ENCODE measurements around the gene TOP2B. TPM values are rescaled to one million over a fixed set of nuclear protein-coding genes. Genes with fewer than 3 reads are reported as not detected.
A peak's percentile ranks its signal among the peaks of the same experiment; 100 is the strongest.

TOP2B gene
- total and polyA plus RNA-seq, 2 donors (not counting 1 experiment from before 2014, with no cell fraction given), result 56.2 to 71.2 TPM

DNA sequence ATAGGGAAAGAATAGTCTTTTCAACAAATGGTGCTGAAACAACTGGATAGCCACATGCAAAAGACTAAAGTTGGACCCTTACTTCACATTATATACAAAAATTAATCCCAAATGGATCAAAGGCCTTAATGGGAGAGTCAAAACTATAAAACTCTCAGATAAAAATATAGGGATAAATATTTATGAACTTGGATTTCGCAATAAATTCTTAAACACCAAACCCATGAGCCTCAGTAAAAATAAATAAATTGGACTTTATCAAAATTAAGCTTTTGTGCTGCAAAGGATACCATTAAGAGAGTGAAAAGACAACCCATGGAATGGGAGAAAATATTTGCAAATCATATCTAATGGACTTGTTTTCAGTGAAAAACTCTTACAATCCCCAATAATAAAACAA lies 18.7 kb upstream of the TOP2B start:
- no peaks in the 10 kb centered on the region for H3K36me3 ChIP-seq (ENCODE audit: control insufficient read depth, insufficient read depth, low read length)

DNA sequence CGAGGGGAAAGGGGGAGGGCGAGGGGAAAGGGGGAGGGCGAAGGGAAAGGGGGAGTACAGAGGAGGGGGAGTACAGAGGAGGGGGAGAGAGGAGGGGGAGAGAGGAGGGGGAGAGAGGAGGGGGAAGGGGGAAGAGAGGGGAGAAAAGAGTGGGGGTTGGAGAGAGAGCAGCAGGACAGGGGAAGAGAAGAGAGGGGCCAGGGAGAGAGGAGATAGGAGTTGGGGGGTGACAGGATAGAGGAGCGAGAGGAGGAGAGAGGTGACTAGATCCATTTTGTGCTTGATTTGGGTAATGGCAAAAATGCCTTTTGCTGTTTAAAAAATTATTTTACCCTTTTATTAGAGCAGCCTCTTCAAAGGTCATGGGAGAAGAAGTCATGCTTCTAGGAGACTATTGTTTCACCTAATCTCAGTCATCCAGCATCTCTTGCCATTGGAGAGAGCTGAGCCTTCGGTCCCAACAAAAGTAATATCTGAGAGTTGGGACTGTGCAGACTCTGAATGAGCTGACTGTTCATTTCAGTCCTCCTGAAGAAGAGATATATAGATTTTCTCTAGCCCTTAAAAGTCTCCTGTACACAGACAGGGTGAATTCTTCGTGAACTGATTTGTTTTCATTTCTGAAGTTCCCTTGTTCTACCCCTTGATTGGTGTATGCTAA lies 15.1 kb upstream of the TOP2B start:
- H3K36me3 ChIP-seq (ENCODE audit: control insufficient read depth, insufficient read depth, low read length), result no peaks in the 10 kb centered on the region
- H3K9me3 ChIP-seq (ENCODE audit: control insufficient read depth, insufficient read depth, low read depth, low read length), result no peaks in the 10 kb centered on the region
- no peaks in the 10 kb centered on the region for H3K79me2 ChIP-seq (ENCODE audit: control insufficient read depth, insufficient read depth, low read length)
- no peak for DNase-seq (ENCODE audit: low read depth in 2 of 2)
- H3K4me2 ChIP-seq (ENCODE audit: extremely low read depth, insufficient read depth, low read length), result no peak overlapping the region
- TF ChIP-seq, protein P1, sequence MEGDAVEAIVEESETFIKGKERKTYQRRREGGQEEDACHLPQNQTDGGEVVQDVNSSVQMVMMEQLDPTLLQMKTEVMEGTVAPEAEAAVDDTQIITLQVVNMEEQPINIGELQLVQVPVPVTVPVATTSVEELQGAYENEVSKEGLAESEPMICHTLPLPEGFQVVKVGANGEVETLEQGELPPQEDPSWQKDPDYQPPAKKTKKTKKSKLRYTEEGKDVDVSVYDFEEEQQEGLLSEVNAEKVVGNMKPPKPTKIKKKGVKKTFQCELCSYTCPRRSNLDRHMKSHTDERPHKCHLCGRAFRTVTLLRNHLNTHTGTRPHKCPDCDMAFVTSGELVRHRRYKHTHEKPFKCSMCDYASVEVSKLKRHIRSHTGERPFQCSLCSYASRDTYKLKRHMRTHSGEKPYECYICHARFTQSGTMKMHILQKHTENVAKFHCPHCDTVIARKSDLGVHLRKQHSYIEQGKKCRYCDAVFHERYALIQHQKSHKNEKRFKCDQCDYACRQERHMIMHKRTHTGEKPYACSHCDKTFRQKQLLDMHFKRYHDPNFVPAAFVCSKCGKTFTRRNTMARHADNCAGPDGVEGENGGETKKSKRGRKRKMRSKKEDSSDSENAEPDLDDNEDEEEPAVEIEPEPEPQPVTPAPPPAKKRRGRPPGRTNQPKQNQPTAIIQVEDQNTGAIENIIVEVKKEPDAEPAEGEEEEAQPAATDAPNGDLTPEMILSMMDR (conservative IDR thresholded peaks at IDR 0.05 in 1 of 2, IDR thresholded peaks at IDR 0.05 in 1 of 2; ENCODE audit: low read depth in 1 of 2, low read length in 2 of 2), result no peak
- TF ChIP-seq EZH2 (IDR thresholded peaks at IDR 0.05; ENCODE audit: low read length, missing control alignments), result no peak
- no peak overlapping the region for H3K4me3 ChIP-seq (replicated peaks in 1 of 4; ENCODE audit: control extremely low read depth in 1 of 4, insufficient read depth in 1 of 4, low read depth in 3 of 4, low read length in 4 of 4)
- no peaks in the 10 kb centered on the region for H4K20me1 ChIP-seq (ENCODE audit: control insufficient read depth, extremely low read depth, insufficient read depth, low read length)
- no peak overlapping the region for H2AFZ ChIP-seq (ENCODE audit: low read length)
- H3K9ac ChIP-seq (ENCODE audit: insufficient read depth, low read length), result no peak overlapping the region
- no peaks in the 10 kb centered on the region for H3K27me3 ChIP-seq (ENCODE audit: control insufficient read depth, insufficient read depth, low read length)
- H3K4me1 ChIP-seq (ENCODE audit: control insufficient read depth, extremely low read depth, insufficient read depth, low read length), result no peaks in the 10 kb centered on the region
- no peak overlapping the region for H3K27ac ChIP-seq (ENCODE audit: insufficient read depth, low read length)

More for the DNA sequence above, 18.7 kb upstream of the TOP2B start:
- Histone ChIP-seq H3K79me2 (ENCODE audit: control insufficient read depth, insufficient read depth, low read length) (no peaks in the 10 kb centered on the region), H2AFZ (ENCODE audit: low read length) (no peak overlapping the region), H3K9ac (ENCODE audit: insufficient read depth, low read length) (no peak overlapping the region), H3K9me3 (ENCODE audit: control insufficient read depth, insufficient read depth, low read depth, low read length) (no peaks in the 10 kb centered on the region), H3K4me3 (replicated peaks in 1 of 4; ENCODE audit: control extremely low read depth in 1 of 4, insufficient read depth in 1 of 4, low read depth in 3 of 4, low read length in 4 of 4) (no peak overlapping the region), H3K4me1 (ENCODE audit: control insufficient read depth, extremely low read depth, insufficient read depth, low read length) (no peaks in the 10 kb centered on the region), H3K27me3 (ENCODE audit: control insufficient read depth, insufficient read depth, low read length) (peaks cover 3% of the 10 kb centered on the region), H3K4me2 (ENCODE audit: extremely low read depth, insufficient read depth, low read length) (no peak overlapping the region), H4K20me1 (ENCODE audit: control insufficient read depth, extremely low read depth, insufficient read depth, low read length) (no peaks in the 10 kb centered on the region), H3K27ac (ENCODE audit: insufficient read depth, low read length) (no peak overlapping the region)
- DNase-seq (ENCODE audit: low read depth in 2 of 2), result peak in 1 of 2 donors; percentile 3
- no peak for TF ChIP-seq EZH2 (IDR thresholded peaks at IDR 0.05; ENCODE audit: low read length, missing control alignments)
- TF ChIP-seq, protein P1 (conservative IDR thresholded peaks at IDR 0.05 in 1 of 2, IDR thresholded peaks at IDR 0.05 in 1 of 2; ENCODE audit: low read depth in 1 of 2, low read length in 2 of 2), result no peak

DNA sequence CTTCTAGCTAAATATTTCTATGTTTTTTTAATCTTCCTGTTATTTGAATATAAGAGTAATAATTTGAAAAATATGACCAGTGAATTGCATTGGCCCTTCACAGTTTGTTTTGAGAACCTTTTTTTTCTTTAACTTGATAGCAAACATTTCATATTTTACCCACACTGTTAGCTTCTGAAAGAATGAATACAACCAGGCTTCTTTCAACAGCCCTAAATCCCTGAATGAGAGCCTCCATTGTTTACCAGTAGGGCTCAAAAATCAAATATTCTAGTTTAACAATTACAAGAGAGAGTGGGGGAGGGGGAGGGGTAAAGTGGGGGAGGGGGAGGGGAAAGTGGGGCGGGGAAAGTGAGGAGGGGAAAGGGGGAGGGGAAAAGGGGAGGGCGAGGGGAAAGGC lies 14.5 kb upstream of the TOP2B start:
- H2AFZ ChIP-seq (ENCODE audit: low read length), result no peak overlapping the region
- no peaks in the 10 kb centered on the region for H3K4me1 ChIP-seq (ENCODE audit: control insufficient read depth, extremely low read depth, insufficient read depth, low read length)
- no peak overlapping the region for H3K9ac ChIP-seq (ENCODE audit: insufficient read depth, low read length)
- no peak for TF ChIP-seq EZH2 (IDR thresholded peaks at IDR 0.05; ENCODE audit: low read length, missing control alignments)
- TF ChIP-seq, protein P1 (conservative IDR thresholded peaks at IDR 0.05 in 1 of 2, IDR thresholded peaks at IDR 0.05 in 1 of 2; ENCODE audit: low read depth in 1 of 2, low read length in 2 of 2), result no peak
- no peaks in the 10 kb centered on the region for H4K20me1 ChIP-seq (ENCODE audit: control insufficient read depth, extremely low read depth, insufficient read depth, low read length)
- no peaks in the 10 kb centered on the region for H3K79me2 ChIP-seq (ENCODE audit: control insufficient read depth, insufficient read depth, low read length)
- no peak for DNase-seq (ENCODE audit: low read depth in 2 of 2)
- no peak overlapping the region for H3K4me2 ChIP-seq (ENCODE audit: extremely low read depth, insufficient read depth, low read length)
- H3K36me3 ChIP-seq (ENCODE audit: control insufficient read depth, insufficient read depth, low read length), result no peaks in the 10 kb centered on the region
- no peaks in the 10 kb centered on the region for H3K27me3 ChIP-seq (ENCODE audit: control insufficient read depth, insufficient read depth, low read length)
- no peaks in the 10 kb centered on the region for H3K9me3 ChIP-seq (ENCODE audit: control insufficient read depth, insufficient read depth, low read depth, low read length)
- no peak overlapping the region for H3K27ac ChIP-seq (ENCODE audit: insufficient read depth, low read length)
- H3K4me3 ChIP-seq (replicated peaks in 1 of 4; ENCODE audit: control extremely low read depth in 1 of 4, insufficient read depth in 1 of 4, low read depth in 3 of 4, low read length in 4 of 4), result no peak overlapping the region
